H7 (cell line): ENCODE data around the gene JPH3. TPM values are rescaled to one million over a fixed set of nuclear protein-coding genes. Genes with fewer than 3 reads are reported as not detected.

ENCODE experiments used
- DNase-seq: peaks from one replicate; pipeline ENCODE4 v3.0.0; 2012
- H3K27me3 ChIP-seq: 2 replicates; pipeline ENCODE4 v1.6.0; 2011; ENCODE audit warnings: mild to moderate bottlenecking, low read length; ENCODE audit not compliant: control insufficient read depth, insufficient read depth
- H3K36me3 ChIP-seq: replicated peaks from 2 replicates; pipeline ENCODE4 v1.5.1; 2011; ENCODE audit warnings: low read length; ENCODE audit not compliant: control insufficient read depth, insufficient read depth
- H3K4me3 ChIP-seq: 2 replicates; pipeline ENCODE4 v1.5.1; 2011; ENCODE audit warnings: low read depth, mild to moderate bottlenecking, control low read depth, low read length, moderate library complexity; ENCODE audit not compliant: insufficient read depth
- total RNA-seq: library from RNA; depleted of rRNA; stranded (reverse); fragments of >200 nt; shearing (Covaris generic); gene quantifications from 2 replicates; pipeline ENCODE4 v1.2.3, GENCODE V29; 2014

JPH3 gene
- total RNA-seq, 1 experiment from 2014 or later: 24.0 TPM

DNA sequence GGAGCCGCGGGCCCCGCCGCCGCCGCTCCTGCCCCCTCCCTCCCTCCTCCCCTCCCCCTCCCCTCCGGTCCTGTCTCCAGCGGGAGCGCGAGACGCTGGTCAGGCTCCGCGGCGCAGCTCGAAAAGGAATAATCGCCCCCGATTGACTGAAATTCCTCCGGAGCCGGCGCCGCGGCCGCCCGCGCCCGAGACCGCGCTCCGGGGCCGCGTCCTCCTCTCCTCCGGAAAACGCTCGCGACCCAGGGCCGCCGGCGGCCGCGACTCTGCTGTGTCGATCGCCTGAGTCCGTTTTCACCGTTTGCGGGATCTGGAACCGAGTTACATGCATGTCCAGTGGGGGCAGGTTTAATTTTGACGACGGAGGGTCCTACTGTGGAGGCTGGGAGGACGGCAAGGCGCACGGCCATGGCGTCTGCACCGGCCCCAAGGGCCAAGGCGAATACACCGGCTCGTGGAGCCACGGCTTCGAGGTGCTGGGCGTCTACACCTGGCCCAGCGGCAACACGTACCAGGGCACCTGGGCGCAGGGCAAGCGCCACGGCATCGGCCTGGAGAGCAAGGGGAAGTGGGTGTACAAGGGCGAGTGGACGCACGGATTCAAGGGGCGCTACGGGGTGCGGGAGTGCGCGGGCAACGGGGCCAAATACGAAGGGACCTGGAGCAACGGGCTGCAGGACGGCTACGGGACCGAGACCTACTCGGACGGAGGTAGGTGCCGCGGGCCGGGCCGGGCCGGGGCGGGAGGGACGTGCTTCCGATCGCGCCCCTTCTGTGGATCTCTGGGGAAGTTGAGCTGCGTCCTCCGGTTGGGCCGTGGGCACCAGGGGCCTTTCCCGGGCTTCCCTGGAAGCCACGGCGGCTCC lies 744 bp downstream of the JPH3 start:
- peaks cover 13% of the 10 kb centered on the region for H3K27me3 ChIP-seq
- H3K36me3 ChIP-seq: no peaks in the 10 kb centered on the region
- peak; percentile 95 for DNase-seq
- peak overlapping the region; percentile 83 for H3K4me3 ChIP-seq

DNA sequence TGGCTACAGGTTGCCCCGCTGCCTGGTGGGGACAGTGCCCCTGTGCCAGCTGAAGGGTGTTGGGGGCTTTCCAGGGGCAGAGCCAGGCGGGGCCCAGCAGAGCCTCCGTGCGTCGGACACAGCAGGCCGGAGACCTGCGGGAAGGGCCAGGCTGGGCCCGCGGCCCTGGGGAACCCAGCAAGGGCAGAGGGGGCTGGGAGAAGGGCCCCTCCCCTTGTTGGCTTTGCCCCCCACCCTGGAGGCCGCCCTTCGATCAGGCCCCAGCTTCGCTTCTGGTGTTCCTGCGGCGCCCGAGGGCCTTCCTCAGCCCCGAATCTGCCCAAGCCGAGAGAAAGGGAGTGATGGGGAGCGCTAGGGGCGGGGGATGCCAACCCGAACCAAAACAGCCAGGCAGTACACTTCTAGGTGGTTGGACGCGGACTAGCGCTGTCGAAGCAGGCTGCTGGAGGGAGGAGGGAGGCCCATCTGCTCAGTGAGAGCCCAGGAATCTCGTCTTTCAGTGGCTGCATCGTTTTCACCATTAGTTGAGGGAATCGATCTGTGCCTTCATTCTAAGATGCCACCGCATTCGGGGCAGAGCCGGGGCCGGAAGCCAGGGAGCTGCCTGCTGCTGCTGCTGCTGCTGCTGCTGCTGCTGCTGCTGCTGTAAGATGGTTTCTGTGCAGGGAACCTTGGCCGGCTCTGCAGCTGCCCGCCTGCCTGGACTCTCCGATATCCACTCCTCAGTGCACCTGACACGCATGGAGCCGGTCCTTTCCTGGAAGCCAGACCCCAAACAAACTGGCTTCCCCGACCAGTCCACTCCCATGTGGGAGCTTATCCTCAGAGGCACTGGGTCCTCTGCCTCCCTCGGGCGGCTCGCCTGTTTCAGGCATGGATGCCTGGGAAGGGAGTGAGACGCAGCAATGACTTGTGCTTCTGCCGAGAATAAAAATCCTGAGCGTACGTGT lies 1.7 kb downstream of the JPH3 start:
- DNase-seq: peak; percentile 88
- Histone ChIP-seq H3K36me3 (no peaks in the 10 kb centered on the region), H3K27me3 (peaks cover 13% of the 10 kb centered on the region), H3K4me3 (peak overlapping the region; percentile 83)

DNA sequence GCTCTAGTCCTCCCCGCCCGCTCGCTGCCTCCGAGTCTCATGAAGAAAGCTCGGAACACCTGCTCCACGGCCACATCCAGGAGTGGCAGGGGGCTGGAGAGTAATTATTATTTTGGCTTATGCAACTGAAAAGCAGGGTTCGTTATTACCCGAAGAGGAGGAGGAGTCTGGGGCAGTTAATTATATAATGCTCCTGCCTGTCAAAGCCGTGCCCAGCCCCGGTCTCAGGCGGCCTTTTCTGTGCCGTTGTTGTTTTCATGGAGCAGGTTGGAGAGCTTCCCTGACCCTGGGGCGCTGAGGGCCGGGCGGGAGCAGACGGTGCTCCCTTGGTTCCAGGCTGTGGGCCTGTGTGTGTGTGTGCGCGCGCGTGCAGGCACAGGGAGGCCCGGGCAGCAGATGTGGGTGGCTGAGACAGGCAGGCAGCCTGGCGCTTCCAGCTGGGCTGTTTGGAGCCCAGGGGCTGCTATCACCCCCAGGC lies 2.4 kb downstream of the JPH3 start:
- Histone ChIP-seq H3K36me3 (no peaks in the 10 kb centered on the region), H3K4me3 (no peak overlapping the region), H3K27me3 (peaks cover 13% of the 10 kb centered on the region)
- no peak for DNase-seq

DNA sequence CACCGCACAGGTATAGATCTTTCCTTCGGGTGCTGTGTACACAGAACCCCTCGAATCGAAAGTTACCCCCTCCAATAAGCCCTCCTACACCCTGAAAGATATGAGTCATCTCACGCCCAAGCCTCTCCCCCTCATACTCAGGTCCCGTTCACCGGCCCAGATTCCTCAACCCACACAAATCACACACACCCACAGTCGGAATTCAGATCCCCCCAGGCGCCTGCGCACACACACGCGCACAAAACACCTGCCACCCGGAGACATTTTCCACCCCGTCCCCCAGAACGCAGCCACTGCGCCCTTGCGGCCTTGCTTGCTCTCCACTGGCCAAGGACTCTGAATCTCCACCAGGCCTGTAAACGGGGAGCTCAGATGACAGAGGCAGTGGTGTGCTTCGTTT lies 4.9 kb downstream of the JPH3 start:
- Histone ChIP-seq H3K27me3 (peaks cover 11% of the 10 kb centered on the region), H3K4me3 (no peak overlapping the region), H3K36me3 (no peaks in the 10 kb centered on the region)
- DNase-seq: no peak

- Histone ChIP-seq H3K4me3 (no peak overlapping the region), H3K27me3 (peaks cover 11% of the 10 kb centered on the region), H3K36me3 (no peaks in the 10 kb centered on the region)
- no peak for DNase-seq
Observed at GRCh38 chr16:87607871-87608270, 5.6 kb downstream of the JPH3 start.

- Histone ChIP-seq H3K27me3 (peaks cover 5% of the 10 kb centered on the region), H3K36me3 (no peaks in the 10 kb centered on the region), H3K4me3 (no peak overlapping the region)
- DNase-seq: peak; percentile 94
Observed at GRCh38 chr16:87608400-87608985, 6.2 kb downstream of the JPH3 start.

- H3K27me3 ChIP-seq: no peaks in the 10 kb centered on the region; the same call in 1 of the 2 replicates
- H3K4me3 ChIP-seq: no peak overlapping the region
- no peak for DNase-seq
- no peaks in the 10 kb centered on the region for H3K36me3 ChIP-seq
Observed at GRCh38 chr16:87610026-87610425, 7.7 kb downstream of the JPH3 start.

- DNase-seq: no peak
- Histone ChIP-seq H3K27me3 (no peaks in the 10 kb centered on the region), H3K4me3 (no peak overlapping the region), H3K36me3 (no peaks in the 10 kb centered on the region)
Observed at GRCh38 chr16:87611456-87611855, 9.1 kb downstream of the JPH3 start.

DNA sequence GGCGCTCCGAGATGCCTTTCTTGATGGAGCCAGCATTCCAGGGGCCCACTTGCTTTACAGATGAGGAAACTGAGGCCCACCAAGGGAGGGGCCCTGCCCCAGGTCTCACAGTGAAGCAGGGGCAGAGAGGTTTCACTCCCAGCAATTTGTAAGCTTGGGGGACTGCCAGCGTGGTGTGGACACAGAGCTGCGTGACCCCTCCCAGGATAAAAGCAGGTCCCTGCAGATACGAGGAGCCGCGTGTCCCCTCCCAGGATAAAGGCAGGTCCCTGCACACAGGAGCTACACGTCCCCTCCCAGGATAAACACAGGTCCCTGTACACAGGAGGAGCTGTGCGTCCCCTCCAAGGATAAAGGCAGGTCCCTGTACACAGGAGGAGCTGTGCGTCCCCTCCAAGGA lies 11.7 kb downstream of the JPH3 start:
- Histone ChIP-seq H3K27me3 (no peaks in the 10 kb centered on the region), H3K36me3 (no peaks in the 10 kb centered on the region), H3K4me3 (no peak overlapping the region)
- no peak for DNase-seq

GRCh38 chr16:87615621-87616041 lies 13.3 kb downstream of the JPH3 start:
- DNase-seq: peak; percentile 52
- Histone ChIP-seq H3K36me3 (no peaks in the 10 kb centered on the region), H3K4me3 (no peak overlapping the region), H3K27me3 (no peaks in the 10 kb centered on the region)

DNA sequence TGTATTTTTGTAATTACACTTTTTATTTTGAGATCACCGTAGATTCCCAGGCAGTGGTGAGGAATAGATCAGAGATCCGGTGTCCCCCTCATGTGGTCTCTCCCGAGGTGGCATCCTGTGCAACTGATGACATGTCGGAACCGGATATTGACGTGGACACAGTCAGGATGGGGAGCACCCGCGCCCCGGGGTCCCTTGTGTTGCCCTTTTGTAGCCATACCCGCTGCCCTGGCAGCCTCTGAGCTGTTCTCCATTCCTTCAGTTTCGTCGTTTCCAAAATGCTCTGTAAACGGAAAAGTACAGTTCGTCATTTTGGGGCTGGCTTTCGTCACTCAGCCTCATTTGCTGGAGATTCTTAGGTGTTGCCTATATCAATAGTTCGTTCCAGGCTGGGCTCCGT lies 14.2 kb downstream of the JPH3 start:
- Histone ChIP-seq H3K27me3 (no peaks in the 10 kb centered on the region), H3K4me3 (no peak overlapping the region), H3K36me3 (no peaks in the 10 kb centered on the region)
- DNase-seq: no peak

DNA sequence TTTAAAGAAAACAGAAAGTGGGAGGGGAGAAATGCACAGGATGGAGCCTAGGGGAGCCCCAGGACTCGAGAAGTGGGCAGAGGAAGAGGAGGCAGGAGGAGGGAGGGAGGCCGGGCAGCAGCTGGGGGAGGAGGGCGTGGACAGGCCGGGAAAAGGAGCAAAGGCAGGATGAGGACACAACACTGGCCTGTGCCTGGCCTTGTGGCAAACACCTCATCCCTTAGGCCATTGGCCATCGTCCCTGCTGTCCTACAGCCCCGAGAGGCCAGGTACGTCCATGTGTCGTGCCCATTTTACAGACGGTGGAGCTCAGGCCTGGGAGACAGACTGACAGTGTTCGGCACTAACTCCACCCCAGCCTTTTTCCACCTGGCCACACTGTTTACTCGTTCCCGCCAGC lies 15.9 kb downstream of the JPH3 start:
- Histone ChIP-seq H3K4me3 (no peak overlapping the region), H3K27me3 (no peaks in the 10 kb centered on the region), H3K36me3 (no peaks in the 10 kb centered on the region)
- no peak for DNase-seq

DNA sequence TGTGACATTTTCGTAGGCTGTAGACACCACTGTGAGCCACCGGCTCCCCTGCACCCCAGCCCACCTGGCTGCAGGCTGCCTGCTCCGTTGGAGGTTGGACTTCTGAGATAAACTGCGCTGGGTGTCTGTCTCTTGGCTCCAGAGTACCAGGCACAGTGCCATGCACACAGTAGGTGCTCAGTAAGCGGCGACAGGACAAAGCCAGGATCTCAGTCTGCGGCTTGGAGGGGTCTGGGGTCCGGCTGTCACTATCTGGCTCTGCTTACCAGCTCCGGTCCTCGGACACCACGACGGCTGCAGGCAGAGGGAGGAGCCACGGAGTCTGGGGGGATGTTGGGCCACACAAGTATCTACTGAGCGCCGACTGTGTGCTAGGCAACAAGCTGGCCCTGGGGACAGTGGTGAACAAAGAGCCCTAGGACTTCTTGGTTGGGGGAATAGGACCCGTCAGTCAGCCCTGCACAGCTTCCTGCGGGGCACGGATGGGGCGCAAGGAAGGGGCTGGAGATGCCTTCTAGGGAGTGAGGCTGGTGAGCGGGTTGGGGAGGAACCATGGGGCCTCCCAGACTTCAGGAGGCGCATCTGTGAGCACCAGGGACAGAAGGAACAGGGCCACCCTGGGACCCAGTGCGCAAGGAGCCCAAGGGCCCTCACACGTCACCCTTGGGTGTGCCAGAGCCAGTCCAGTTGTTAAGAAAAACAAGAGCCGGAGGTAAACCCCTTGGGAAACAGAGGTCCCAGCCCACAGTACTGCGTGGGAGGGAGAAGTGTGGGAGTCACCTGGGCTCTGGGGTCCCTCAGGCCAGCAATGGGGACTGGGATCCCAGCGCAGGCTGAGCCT lies 17.3 kb downstream of the JPH3 start:
- peak; percentile 68 for DNase-seq
- no peak overlapping the region for H3K4me3 ChIP-seq
- H3K36me3 ChIP-seq: no peaks in the 10 kb centered on the region
- H3K27me3 ChIP-seq: no peaks in the 10 kb centered on the region

- peak; percentile 90 for DNase-seq
- H3K4me3 ChIP-seq: no peak overlapping the region
- no peaks in the 10 kb centered on the region for H3K36me3 ChIP-seq
- H3K27me3 ChIP-seq: no peaks in the 10 kb centered on the region
Observed at GRCh38 chr16:87620201-87620495, 17.8 kb downstream of the JPH3 start.
